ENCODE results near the gene MON1B. TPM values are rescaled to one million over a fixed set of nuclear protein-coding genes. Genes with fewer than 3 reads are reported as not detected.
A peak's percentile ranks its signal among the peaks of the same experiment; 100 is the strongest.

Gene MON1B
- total RNA-seq, 1 experiment from 2014 or later = 6.7 TPM

- no peak for DNase-seq (ENCODE audit: low spot score)
These were observed 4.4 kb downstream of the MON1B start for GRCh38 chr16:77195411-77195810.

DNA sequence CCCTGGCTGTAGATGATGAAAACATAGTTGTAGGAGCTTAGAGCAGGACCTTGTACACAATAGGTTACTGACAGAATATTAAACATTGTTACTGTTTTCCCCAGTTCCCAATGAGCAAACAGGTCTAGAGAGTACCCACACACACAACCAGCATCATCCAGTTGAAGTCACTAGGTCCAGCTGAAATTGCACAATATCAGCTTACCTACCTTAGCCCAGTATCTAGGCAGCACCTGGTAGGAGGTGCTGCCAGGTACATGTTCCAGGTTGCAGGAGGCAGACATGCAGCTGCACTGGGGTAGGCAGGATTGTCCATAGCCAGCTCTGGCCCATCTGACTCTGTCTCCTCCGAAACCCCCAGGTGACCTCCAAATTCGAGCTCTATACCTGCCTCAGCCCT lies 6.8 kb downstream of the MON1B start:
- DNase-seq (ENCODE audit: low spot score) = no peak

GRCh38 chr16:77199211-77199610 lies 8.2 kb downstream of the MON1B start, which contains the start of gene SYCE1L:
TSS of gene SYCE1L (plus strand) at chr16:77199408. CDS start at chr16:77199452, 44 bp downstream.
- DNase-seq (ENCODE audit: low spot score) = no peak

GRCh38 chr16:77206533-77206932 lies 15.5 kb downstream of the MON1B start:
- no peak for DNase-seq (ENCODE audit: low spot score)

- no peak for DNase-seq (ENCODE audit: low spot score)
These were observed 16.0 kb downstream of the MON1B start for GRCh38 chr16:77207030-77207429.

GRCh38 chr16:77208382-77208781 lies 17.4 kb downstream of the MON1B start:
- DNase-seq (ENCODE audit: low spot score) = no peak

DNA sequence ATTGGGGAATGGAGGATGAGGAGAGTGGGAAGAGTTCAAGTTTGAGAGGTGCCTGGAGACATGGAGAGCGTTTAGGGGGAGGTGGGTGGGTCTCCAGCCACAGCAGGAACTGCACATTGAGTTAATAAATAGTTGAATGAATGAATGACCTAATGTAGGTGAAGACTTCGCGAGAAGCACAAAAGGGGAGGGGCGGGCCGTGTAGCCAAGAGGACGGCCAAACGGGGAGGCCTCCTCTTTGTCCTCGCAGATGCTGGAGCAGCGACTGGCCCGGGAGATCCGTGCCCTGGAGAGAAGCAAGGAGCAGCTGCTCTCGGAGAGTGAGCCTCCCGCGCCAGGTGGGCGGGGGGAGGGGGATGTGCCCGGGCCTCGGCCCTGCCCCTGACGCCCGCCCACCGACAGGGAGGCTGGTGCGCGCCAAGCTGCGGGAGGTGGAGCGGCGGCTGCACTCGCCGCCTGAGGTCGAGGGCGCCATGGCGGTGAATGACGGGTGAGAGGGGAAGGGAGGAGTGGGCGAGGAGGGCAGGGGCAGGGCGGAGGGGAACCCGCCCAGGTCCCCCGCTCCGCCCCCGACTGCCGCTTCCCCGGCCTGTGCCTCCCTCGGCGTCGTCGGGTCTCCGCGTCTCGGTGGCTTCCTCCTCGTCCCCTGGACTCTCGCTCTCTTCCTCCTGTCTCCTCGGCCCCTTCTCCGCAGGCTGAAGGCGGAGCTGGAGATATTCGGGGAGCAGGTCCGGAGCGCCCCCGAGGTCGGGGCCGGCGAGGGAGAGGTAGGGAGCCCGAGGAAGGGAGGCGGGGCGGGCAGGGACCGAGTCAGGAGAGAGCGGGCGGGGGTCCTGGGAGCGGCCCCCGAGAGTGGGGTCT lies 21.1 kb downstream of the MON1B start:
- peak; percentile 40 for DNase-seq (ENCODE audit: low spot score)

- DNase-seq (ENCODE audit: low spot score) = no peak
These were observed 22.0 kb downstream of the MON1B start for GRCh38 chr16:77212741-77213541.

DNA sequence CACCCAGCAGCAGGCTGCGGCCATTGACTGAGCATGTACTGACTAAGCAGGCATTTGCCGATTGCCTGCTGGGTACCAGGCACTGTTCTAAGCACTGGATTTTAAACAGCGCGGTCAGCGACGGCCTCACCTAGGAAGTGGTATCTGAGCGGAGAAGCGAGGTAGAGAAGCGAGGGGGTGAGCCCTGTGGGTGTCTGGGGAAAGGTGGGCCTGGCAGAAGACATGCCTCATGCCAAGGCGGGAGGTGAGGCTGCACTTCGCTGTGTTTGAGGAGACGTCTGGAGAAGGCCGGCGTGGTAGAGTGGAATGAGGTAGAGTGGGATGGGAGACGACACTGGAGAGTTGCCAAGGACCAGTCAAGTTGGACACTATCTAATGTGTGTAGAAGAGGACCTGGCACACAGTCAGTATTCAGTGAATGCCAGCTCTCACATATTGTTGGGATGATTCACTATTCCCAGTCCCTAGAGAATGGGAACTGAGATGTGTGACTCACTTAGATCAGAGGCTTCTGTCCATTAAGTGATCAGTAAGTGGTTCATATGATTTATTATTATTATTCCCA lies 22.6 kb downstream of the MON1B start:
- DNase-seq (ENCODE audit: low spot score) = peak; percentile 58

- no peak for DNase-seq (ENCODE audit: low spot score)
These were observed 23.6 kb downstream of the MON1B start for GRCh38 chr16:77214411-77215138.

DNA sequence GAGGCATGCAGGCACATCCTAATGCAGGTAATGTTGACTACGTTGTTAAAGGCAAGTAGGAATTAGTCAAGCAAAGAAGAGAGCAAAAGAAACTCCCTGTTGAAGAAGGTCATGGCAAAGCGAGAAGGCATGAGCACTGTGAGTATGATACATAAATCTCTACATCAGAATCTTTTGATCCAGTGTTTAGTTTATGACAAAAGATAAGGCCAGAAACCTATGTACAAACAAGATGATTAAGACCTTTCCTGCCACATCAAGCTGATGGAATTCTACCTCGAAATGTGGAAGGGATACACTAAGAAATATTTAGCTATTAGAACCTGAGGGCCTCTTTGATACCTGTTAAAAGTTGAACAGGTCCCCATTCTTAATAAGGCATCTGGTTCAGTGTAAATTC lies 28.4 kb downstream of the MON1B start:
- DNase-seq (ENCODE audit: low spot score) = no peak

GRCh38 chr16:77220427-77220826 lies 29.4 kb downstream of the MON1B start:
- no peak for DNase-seq (ENCODE audit: low spot score)

DNA sequence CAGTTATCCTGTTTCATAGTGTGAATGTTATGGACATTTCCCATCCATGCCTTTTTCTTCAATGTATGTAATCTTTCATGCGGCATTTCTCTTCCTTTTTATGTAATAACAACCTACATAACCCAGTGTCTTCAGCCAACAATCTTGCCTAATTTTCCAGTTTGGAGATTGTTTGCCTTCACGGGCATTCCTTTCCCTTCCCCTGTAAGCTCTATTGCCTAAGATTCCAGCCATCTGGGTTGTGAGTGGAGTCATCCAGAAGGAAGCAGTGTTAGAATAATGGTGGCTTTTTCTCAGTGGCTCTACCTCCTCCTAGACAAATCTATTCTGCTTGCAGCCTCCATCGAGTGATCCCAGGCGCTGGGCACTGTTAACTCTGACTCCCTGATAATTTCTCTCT lies 30.5 kb downstream of the MON1B start:
- DNase-seq (ENCODE audit: low spot score) = no peak

GRCh38 chr16:77223184-77223583 lies 32.2 kb downstream of the MON1B start:
- no peak for DNase-seq (ENCODE audit: low spot score)

GRCh38 chr16:77225182-77225581 lies 34.2 kb downstream of the MON1B start:
- no peak for DNase-seq (ENCODE audit: low spot score)

DNA sequence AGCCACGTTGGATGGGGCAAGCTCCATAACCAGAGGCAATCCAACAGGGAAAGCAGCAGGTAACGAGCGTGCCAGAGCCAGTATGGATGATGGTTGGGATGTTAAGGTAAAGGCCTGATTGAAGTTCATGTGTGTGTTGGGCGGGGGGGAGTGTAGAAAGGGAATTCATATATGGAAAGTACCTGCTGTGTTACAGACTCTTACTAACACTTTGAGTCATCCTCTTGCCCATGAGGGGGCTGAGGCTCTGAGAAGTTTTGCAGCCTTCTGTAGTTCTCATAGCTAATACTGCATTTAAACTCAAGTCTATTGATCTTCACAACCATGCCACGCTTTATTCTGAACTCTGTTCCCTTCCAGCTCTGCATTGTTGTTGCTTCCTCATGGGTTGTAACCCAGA lies 36.8 kb downstream of the MON1B start:
- no peak for DNase-seq (ENCODE audit: low spot score)

GRCh38 chr16:77231047-77231446 lies 40.1 kb downstream of the MON1B start:
- DNase-seq (ENCODE audit: low spot score) = no peak

- no peak for DNase-seq (ENCODE audit: low spot score)
These were observed 43.0 kb downstream of the MON1B start for GRCh38 chr16:77233799-77234519.

DNA sequence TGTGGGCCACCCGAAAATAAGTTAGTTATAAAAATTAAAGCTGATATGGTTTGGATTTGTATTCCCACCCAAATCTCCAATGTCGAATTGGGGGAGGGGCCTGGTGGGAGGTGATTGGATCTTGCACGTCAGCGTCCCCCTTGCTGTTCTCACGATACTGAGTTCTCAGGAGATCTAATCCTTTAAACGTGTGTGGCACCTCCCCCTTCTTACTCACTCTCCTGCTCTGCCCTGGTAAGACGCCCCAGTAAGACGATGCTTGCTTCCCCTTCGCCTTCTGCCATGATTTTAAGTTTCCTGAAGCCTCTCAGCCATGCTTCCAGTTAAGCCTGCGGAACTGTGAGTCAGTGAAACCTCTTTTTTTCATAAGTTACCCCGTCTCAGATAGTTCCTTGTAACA lies 43.6 kb downstream of the MON1B start:
- DNase-seq (ENCODE audit: low spot score) = no peak

- peak; percentile 76 for DNase-seq (ENCODE audit: low spot score)
These were observed 45.1 kb downstream of the MON1B start for GRCh38 chr16:77236063-77236511.

GRCh38 chr16:77238593-77238992 lies 47.6 kb downstream of the MON1B start:
- no peak for DNase-seq (ENCODE audit: low spot score)

Measured in H4 (cell line).